NCI-H1694 treated with DMSO at 0.1 percent for 48 hours (cell line): Measurements from ENCODE around the gene KIF26A.
"Not testable (repeated sequence)": the region's sequence is repeated elsewhere in the genome, so short reads cannot be mapped to it uniquely, and the experiment has no call there.

Source experiments
- DNase-seq: peaks from one replicate; lab custom pipeline; 2025; lab: John Stamatoyannopoulos, UW

Gene KIF26A

GRCh38 chr14:104143521-104144452, 5.4 kb downstream of the KIF26A start:
- DNase-seq: no peak

GRCh38 chr14:104144453-104144790, 6.0 kb downstream of the KIF26A start:
- DNase-seq: no peak

GRCh38 chr14:104144911-104145825, 6.8 kb downstream of the KIF26A start:
- DNase-seq: no peak

GRCh38 chr14:104145826-104146601, 7.6 kb downstream of the KIF26A start:
- DNase-seq: no peak

GRCh38 chr14:104146651-104147345, 8.4 kb downstream of the KIF26A start:
- DNase-seq: no peak

GRCh38 chr14:104147346-104148125, 9.1 kb downstream of the KIF26A start:
- DNase-seq: no peak

GRCh38 chr14:104148433-104149277, 10.3 kb downstream of the KIF26A start:
- DNase-seq: no peak

GRCh38 chr14:104149278-104149595, 10.8 kb downstream of the KIF26A start:
- DNase-seq: no peak

- DNase-seq: no peak
Measured at GRCh38 chr14:104149617-104150135, 11.3 kb downstream of the KIF26A start.

GRCh38 chr14:104150136-104151025, 12.0 kb downstream of the KIF26A start:
- DNase-seq: peak; percentile 61

GRCh38 chr14:104151026-104151381, 12.6 kb downstream of the KIF26A start:
- DNase-seq: no peak

- DNase-seq: no peak
Measured at GRCh38 chr14:104151566-104152245, 13.3 kb downstream of the KIF26A start.

- no peak for DNase-seq
Measured at GRCh38 chr14:104152246-104152575, 13.8 kb downstream of the KIF26A start.

- DNase-seq: no peak
Measured at GRCh38 chr14:104152686-104153393, 14.5 kb downstream of the KIF26A start.

- not testable (repeated sequence) for DNase-seq
Measured at GRCh38 chr14:104153394-104153755, 15.0 kb downstream of the KIF26A start.

- no peak for DNase-seq
Measured at GRCh38 chr14:104154246-104154645, 15.9 kb downstream of the KIF26A start.

- DNase-seq: no peak
Measured at GRCh38 chr14:104155513-104155912, 17.1 kb downstream of the KIF26A start.

- DNase-seq: no peak
Measured at GRCh38 chr14:104156142-104156541, 17.8 kb downstream of the KIF26A start.
